GM18520 (cell line): ENCODE measurements around the gene FFAR1.
"Not testable (repeated sequence)": the region's sequence is repeated elsewhere in the genome, so short reads cannot be mapped to it uniquely, and the experiment has no call there.

Experiments used
- ATAC-seq: cut with Tn5 transposase; IDR thresholded peaks from one replicate; pipeline ENCODE4 v1.9.1; 2021; ENCODE audit not compliant: unreplicated experiment

Gene FFAR1

DNA sequence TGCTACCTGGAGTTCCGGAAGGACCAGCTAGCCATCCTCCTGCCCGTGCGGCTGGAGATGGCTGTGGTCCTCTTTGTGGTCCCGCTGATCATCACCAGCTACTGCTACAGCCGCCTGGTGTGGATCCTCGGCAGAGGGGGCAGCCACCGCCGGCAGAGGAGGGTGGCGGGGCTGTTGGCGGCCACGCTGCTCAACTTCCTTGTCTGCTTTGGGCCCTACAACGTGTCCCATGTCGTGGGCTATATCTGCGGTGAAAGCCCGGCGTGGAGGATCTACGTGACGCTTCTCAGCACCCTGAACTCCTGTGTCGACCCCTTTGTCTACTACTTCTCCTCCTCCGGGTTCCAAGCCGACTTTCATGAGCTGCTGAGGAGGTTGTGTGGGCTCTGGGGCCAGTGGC lies 11.7 kb downstream of the FFAR1 start:
- not testable (repeated sequence) for ATAC-seq

DNA sequence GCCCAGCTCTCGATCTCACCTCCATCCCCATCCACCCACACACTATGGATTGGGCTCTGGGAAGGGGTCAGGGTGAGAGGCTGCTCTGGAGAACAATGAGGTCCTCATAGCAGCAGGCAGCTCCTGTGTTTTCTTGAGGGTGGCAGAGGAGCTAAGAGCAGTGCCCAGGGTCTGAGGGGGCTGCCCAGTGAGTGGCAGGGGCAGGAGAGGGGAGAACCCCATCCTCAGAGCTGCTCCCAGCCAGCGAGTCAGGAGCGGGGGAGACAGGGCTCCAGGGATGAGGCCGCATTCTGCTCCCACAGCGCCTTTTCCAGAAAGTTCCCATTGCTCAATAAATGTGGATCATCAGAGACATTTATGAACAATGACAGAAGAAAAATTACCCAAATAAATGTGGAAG lies 12.4 kb downstream of the FFAR1 start:
- ATAC-seq = not testable (repeated sequence)

DNA sequence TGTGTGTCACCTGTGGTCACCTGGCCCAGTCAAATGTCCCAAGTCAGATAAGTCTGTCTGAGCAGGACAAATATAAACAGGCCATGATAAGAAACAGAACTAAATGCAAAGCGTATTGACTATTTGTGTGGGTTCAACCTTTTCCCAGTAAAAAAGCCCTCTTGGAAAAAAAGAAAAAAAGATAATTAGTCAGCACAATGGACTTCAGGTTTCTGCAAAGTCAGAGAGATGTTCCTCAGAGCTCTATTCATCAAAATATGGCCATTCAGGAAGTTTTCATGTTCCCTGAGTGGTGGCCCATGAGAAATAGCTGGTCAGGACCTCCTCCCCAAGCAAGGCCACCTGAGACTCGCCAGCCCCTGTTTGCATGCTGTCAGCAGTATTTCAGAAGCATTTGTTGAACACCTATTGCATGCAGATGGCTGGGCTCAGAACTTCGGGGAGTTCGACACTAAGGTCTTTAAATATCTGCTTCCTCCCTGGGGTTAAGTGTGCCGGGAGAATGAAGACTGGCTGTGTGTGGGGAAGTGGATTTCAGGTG lies 13.2 kb downstream of the FFAR1 start:
- no peak for ATAC-seq

DNA sequence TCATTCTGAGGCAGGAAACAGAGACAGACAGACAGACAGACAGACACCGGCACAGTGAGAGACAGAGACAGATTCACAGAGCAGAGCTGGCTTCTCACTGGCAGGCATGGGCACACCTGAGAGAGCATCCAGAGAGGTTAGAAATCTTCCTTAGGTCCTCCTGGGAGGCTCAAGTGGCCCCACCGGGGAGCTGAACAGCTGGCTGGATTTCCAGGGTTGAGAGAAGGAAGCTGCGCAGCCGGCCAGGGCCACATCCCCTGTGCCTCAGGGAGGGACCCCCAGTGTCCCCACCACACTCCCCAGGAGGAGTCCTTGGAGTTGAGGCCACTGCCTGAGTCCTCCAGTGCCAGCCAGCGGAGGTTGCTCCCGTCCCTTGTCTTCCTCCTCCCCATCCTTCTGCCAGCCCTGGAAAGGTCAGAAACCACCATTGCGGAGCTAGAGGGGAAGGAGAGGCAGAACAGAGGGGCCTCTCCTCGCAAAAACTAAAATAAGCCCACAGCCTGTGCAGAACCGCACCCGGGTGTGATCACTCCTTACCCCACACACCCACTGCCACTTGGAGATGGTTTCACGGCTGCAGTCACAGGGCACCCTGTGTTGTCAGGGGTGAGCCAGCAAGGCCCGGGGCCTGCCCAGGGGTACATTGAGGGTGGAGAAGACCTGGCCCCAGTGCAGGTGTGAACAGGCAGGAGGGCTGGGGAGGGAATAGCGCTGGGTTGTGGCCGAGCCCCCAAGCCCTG lies 14.7 kb downstream of the FFAR1 start:
- ATAC-seq = no peak

DNA sequence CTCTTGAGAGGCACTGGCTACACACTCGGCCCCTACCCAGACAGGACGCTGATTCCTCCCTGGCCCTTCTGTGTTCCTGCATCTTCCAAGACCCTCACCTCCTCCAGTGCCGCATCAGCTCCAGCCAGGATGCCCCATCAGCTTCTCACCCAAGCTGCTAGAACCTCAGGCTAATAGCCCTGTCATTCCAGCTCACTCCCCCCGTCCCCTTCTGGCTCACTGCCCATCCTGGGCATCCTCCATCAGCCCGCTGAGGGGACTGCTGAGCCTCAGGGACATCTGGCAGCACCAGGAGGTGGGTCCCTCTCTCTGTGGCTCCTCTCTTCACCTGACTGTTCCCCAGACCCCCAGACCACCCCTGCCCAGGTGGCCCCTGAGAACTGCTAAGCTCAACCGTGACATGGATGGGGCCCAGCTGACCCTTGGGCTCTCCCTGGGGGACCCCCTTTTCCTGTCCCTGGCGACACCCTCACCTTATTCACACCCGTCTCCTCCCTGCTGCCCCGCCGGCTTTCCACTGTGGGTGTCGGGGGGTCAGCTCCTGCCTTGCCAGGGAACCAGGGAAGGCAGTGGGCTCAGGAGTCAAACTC lies 15.4 kb downstream of the FFAR1 start:
- no peak for ATAC-seq

DNA sequence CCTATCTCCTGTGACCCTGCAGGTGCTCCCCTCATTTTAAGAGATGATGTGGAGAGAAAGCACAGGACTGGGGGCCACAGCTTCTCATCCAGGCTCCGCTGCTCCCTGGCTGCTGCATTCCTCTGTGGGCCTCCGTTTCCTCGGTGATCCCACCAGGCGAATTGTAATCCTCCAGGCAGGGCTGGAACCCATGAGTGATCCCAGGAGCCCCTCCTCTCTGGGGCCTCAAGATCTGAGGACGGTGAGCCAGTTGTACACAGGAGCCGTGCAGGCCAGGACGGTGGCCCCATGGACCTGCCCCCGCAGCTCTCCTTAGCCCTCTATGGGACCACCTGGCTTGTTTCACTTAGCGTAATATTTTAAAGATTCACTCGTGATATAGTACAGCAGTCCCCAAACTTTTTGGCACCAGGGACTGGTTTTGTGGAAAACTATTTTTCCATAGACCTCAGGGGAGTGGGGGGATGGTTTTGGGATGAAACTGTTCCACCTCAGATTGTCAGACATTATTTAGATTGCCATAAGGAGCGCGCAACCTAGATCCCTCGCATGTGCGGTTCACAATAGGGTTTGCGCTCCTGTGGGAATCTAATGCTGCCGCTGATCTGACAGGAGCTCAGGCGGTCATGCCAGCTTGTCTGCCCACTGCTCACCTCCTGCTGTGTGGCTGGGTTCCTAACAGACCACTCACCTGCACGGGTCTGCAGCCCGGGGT lies 16.2 kb downstream of the FFAR1 start:
- ATAC-seq = no peak

DNA sequence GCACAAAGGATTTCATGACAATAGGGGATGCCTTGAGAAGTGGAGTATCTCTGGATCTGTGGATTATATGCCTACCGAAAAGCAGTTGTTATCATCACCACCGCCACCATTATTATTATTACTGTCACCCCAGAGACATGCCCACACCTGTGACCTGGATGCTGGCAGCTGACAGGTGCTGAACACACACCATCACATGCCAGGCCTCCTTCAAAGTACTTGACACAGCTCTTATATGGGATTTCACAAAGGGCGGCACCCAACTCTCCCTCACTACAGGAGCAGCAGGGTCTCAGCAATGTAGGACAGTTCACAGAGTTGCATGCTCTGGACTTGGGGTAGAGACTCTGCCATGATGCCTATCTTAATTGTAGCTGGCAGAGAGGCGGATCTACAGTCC lies 17.6 kb downstream of the FFAR1 start:
- ATAC-seq = no peak

DNA sequence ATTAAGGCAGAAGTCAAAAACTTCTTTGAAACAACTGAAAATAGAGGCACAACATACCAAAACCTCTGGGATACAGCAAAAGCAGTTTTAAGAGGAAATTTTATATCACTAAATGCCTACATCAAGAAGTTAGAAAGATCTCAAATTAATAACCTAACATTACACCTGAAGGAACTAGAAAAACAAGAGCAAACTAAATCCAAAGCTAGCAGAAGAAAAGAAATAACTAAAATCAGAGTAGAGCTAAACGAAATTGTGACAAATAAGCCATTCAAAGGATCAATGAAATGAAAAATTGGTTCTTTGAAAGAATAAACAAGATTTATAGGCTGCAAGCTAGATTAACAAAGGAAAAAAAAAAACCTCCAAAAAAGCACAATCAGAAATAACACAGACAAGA lies 20.7 kb downstream of the FFAR1 start:
- no peak for ATAC-seq

DNA sequence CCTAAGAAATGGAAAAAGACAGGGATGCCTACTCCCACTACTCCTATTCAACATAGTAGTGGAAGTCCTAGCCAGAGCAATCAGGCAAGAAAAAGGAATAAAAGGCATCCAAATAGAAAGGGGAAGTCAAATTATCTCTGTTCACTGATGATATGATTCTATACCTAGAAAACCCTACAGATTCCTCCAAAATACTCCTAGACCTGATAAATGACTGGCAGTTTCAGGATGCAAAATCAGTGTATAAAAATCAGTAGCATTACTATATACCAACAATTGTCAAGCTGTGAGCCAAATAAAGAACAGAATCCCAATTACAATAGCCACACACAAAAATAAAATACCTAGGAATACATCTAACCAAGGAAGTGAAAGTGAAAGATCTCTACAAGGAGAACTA lies 21.8 kb downstream of the FFAR1 start:
- ATAC-seq = no peak

DNA sequence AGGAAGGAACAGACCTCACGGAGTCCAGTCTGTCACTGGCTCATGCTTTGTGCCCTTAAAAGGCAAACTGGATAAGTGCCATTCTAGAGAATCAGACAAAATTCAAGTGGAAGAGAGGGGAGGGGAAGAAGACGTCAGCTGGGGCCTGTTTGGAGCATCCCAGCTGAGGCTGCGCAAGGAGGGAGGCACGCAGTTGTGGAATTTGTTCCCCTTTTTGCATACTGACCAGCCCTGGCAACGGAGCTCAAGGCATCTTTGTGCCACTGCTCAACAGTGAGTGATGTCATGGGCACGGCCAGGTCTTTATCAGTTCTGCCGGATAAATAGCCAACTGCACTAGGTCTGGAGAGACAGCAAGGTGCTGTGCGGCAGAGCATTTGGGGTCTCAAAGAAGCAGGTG lies 23.0 kb downstream of the FFAR1 start, which contains the start of gene GPR42:
TSS of gene GPR42 (plus strand) at position 347 of the 400 bp plus-strand sequence. CDS start 292 bp downstream, outside the sequence.
- no peak for ATAC-seq

DNA sequence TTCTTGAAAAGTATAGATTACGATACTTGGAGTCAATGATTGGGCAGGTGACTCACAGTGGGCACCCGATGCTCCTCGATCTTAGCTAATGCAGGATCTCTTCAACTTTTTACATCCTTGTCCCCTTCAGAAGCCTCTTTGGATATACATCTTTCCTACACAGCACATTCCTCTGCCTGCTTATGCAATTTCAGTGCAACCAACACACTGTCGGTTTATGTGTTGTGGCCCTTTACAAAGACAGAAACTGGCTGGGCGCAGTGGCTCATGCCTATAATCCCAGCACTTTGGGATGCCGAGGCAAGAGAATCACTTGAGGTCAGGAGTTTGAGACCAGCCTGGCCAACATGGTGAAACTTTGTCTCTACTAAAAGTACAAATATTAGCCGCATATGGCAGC lies 25.8 kb downstream of the FFAR1 start:
- ATAC-seq = no peak

DNA sequence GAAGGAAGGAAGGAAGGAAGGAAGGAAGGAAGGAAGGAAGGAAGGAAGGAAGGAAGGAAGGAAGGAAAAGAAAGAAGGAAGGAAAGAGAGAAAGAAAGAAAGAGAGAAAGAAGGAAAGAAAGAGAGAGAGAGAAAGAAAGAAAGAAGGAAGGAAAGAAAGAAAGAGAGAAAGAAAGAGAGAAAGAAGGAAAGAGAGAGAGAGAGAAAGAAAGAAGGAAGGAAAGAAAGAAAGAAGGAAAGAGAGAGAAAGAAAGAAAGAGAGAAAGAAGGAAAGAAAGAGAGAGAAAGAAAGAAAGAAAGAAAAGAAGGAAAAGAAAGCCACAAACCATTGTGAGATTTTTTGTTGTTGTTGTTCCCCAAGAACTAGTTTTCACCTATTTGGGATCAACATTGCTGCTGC lies 26.3 kb downstream of the FFAR1 start:
- not testable (repeated sequence) for ATAC-seq

DNA sequence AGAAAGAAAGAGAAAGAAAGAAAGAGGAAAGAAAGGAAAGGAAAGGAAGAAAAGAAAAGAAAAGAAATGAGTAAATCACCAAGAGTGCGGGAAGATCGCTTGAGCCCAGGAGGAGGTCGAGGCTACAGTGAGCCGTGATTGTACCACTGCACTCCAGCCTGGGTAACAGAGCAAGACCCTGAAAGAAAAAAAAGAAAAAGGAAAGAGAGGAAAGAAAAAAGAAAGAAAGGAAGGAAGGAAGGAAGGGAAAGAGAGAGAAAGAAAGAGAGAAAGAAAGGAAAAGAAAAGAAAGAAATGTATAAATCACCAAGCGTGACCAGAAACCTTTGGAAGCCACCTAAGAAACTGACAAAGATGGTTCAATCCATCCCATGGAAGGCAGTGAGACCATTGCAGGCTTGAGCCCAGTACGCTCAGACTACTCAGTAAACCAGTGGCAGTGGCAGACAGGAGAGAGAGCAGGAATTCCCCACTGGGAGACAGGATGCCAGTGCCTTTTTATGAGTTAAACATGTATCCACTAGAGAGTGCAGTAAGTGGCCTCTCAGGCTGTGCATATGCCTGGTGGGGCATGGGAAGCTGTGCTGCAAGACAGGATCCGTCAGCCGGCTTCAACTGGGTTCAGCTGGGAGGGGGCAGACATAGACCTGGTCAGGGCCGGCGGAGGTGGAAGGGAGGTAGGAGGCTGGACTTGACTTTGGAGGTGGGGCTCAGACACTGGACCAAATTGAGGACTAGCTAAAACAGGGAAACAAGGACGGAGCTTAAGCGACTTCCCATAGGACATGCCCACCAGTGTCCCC lies 28.0 kb downstream of the FFAR1 start:
- ATAC-seq = no peak

DNA sequence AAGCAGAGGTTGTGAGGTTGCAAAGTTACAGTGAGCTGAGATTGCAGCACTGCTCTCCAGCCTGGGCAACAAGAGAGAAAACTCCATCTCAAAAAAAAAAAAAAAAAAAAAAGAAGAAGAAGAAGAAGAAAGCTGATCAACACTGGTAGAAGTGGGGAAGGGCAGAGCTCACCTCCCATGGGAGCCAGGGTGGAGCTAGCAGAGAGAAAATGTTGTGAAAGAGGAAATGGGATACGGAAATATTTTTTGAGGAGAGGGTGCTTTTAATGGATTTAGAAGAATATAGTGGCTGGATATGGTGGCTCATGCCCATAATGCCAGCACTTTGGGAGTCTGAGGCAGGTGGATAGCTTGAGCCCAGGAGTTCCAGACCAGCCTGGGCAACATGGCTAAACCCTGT lies 30.0 kb downstream of the FFAR1 start:
- no peak for ATAC-seq

DNA sequence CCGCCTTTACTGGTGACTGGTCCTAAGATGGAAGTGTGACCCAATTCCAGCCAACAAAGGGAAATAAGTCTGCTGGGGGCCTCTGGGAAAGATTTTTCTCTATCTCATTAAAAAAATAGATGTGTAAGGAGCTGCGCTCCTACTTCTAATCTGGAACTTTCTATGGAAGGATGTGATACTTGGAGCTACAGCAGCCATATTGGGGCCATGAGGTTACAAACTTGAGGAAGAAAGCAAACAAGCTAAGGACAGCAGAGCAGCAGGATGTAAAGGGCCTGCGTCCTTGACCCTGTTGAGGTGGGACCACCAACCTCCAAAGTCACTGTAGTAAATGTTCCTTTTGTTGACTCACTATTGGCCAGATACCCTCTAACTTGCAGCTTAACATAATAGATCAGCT lies 30.7 kb downstream of the FFAR1 start:
- no peak for ATAC-seq

DNA sequence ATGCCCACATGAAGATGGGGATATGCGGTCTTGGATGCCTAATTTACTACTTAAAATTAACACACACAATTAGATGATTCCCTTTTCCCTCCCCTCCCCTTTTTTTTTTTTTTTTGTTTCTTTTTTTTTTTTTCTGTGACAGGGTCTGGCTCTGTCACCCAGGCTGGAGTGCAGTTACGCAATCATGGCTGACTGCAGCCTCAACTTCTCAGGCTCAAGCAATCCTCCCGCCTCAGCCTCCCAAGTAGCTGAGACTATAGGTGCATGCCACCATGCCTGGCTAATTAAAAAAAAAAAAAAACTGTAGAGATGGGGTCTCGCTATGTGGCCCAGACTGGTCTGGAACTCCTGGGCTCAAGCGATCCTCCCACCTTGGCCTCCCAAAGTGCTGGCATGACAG lies 31.8 kb downstream of the FFAR1 start:
- not testable (repeated sequence) for ATAC-seq

DNA sequence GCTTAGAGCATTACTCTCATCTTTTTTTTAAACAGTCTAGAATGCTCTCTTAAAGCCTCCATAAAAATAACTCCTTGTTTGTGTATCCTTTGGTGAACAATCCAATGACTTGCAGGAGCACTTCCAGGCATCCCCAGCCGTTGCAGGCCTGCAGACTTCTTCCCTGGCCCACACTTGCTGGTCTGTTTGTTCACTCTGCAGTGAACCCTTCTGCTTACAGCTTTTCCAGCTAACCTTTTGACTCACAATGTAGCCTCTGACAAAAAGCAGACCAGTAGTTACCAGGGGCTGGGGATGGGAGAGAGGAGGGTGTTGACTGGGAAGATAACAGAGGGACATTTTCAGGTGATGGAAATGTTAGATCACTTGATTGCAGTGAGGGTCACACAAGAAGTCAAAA lies 32.3 kb downstream of the FFAR1 start:
- ATAC-seq = no peak

DNA sequence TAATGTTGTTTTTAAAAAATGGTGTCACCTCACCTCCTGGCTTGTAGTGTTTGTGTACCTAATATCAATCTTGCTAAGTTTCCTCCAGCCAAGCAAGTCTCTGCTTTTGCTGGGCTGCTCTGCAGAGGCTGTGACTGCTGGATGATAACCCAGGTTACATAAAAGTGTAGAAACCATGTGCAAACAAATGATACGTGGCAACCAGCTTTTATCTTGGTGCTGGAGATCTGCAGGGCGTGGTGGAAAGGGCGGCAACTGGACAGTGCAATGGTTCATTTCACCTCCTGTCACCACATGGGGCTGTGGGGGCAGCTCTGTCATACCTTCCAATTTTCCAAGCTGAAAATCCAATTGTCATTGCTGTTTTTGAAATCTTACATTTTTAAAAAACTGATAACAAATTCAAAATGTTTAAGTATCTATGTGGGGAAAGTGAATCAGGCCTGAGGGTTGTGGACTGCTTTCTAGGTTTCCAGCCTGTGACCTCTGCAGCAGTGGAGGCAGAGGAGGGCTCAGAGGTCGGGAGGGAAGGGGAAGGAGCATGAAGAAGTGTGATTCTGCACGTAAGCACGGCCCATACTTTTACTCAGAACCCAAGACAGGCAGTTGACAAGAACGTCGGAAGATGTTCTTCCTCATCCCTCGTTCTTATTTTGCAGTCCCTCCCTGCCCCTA lies 32.9 kb downstream of the FFAR1 start:
- ATAC-seq = no peak

DNA sequence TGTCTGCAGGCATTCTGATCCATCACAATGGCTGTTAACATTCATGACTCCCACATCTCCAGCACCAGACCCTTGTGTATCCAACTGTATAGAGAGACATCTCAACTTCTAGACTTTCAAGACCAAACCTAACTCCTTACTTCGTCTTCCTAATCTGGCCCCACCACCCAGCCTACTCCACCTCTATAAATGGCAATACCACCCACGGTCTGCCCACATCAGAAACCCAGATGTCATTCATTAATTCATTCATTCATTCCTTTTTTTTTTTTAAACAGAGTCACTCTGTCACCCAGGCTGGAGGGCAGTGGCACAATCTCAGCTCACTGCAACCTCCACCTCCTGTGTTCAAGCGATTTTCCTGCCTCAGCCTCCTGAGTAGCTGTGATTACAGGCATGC lies 33.6 kb downstream of the FFAR1 start:
- ATAC-seq = no peak

DNA sequence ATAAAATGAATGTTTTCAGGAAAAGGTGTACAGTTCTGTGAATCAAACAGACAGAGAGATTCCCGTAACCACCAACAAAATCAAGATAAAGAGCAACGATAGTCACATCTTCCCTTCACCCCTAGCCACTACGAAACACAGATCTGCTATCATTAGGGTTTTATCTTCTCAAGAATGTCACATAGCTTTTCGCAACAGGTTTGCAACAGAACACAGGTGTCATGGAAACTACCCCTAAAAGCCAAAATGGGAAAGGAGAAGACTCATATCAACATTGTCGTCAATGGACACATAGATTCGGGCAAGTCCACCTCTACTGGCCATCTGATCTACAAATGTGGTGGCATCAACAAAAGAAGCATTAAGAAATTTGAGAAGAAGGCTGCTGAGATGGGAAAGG lies 34.2 kb downstream of the FFAR1 start:
- no peak for ATAC-seq

DNA sequence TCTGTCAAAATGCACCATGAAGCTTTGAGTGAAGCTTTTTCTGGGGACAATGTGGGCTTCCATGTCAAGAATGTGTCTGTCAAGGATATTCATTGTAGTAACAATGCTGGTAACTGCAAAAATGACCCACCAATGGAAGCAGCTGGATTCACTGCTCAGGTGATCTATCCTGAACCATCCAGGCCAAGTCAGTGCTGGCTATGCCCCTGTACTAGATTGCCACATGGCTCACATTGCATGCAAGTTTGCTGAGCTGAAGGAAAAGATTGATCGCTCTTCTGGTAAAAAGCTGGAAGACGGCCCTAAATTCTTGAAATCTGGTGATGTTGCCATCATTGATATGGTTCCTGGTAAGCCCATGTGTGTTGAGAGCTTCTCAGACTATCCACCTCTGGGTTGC lies 35.8 kb downstream of the FFAR1 start:
- ATAC-seq = no peak
